MM.1S (cell line): ENCODE results near the gene ERG.
A peak's percentile ranks its signal among the peaks of the same experiment; 100 is the strongest.

Experiments
- DNase-seq: peaks from one replicate; pipeline ENCODE4 v3.0.0-alpha.2; 2015
- H2AFZ ChIP-seq: fragments of 300-600 bp; sonication (generic); 2 replicates; pipeline ENCODE4 v1.6.0; 2016; ENCODE audit warnings: antibody characterized with exemption, low read length
- H3F3A ChIP-seq: fragments of 300-600 bp; sonication (generic); 2 replicates; pipeline ENCODE4 v1.6.1; 2016; ENCODE audit warnings: mild to moderate bottlenecking, antibody characterized with exemption, low read length, moderate library complexity, mixed read lengths; ENCODE audit not compliant: insufficient read depth
- H3K27ac ChIP-seq: fragments of 300-600 bp; sonication (generic); 2 replicates; pipeline ENCODE4 v1.5.1; 2016; ENCODE audit warnings: mild to moderate bottlenecking, low read length
- H3K27me3 ChIP-seq: fragments of 300-600 bp; sonication (generic); replicated peaks from 2 replicates; pipeline ENCODE4 v1.6.0; 2016; ENCODE audit warnings: low read length; ENCODE audit not compliant: insufficient read depth
- H3K36me3 ChIP-seq: fragments of 300-600 bp; sonication (generic); replicated peaks from 2 replicates; pipeline ENCODE4 v1.6.1; 2016; ENCODE audit warnings: mild to moderate bottlenecking, low read length, mixed read lengths; ENCODE audit not compliant: insufficient read depth
- H3K4me1 ChIP-seq: fragments of 300-600 bp; sonication (generic); 2 replicates; pipeline ENCODE4 v1.6.1; 2016; ENCODE audit warnings: low read length, mixed read lengths
- H3K4me2 ChIP-seq: fragments of 300-600 bp; sonication (generic); 2 replicates; pipeline ENCODE4 v1.6.0; 2016; ENCODE audit warnings: low read depth, low read length
- H3K4me3 ChIP-seq: fragments of 300-600 bp; sonication (generic); 2 replicates; pipeline ENCODE4 v1.5.1; 2016; ENCODE audit warnings: low read length, mixed read lengths
- H3K79me2 ChIP-seq: fragments of 300-600 bp; sonication (generic); 2 replicates; pipeline ENCODE4 v1.6.1; 2016; ENCODE audit warnings: mixed run types, low read length, mixed read lengths
- H3K9ac ChIP-seq: fragments of 300-600 bp; sonication (generic); 2 replicates; pipeline ENCODE4 v1.6.1; 2016; ENCODE audit warnings: low read length, mixed read lengths
- H3K9me2 ChIP-seq: fragments of 300-600 bp; sonication (generic); replicated peaks from 2 replicates; pipeline ENCODE4 v1.6.1; 2016; ENCODE audit warnings: mild to moderate bottlenecking, low read length, mixed read lengths; ENCODE audit not compliant: insufficient read depth
- H3K9me3 ChIP-seq: fragments of 300-600 bp; sonication (generic); replicated peaks from 2 replicates; pipeline ENCODE4 v1.6.1; 2016; ENCODE audit warnings: mild to moderate bottlenecking, low read length, mixed read lengths; ENCODE audit not compliant: insufficient read depth
- H4K20me1 ChIP-seq: fragments of 300-600 bp; sonication (generic); 2 replicates; pipeline ENCODE4 v1.6.1; 2016; ENCODE audit warnings: mild to moderate bottlenecking, low read length, moderate library complexity, mixed read lengths; ENCODE audit not compliant: insufficient read depth
- EZH2 ChIP-seq: fragments of 300-600 bp; sonication (generic); optimal IDR thresholded peaks from 2 replicates; pipeline ENCODE3; 2017; ENCODE audit warnings: low read depth, mild to moderate bottlenecking, antibody characterized with exemption, low read length, mixed read lengths
- EZH2phosphoT487 ChIP-seq: fragments of 300-600 bp; sonication (generic); IDR thresholded peaks from 2 replicates; pipeline ENCODE4 v1.6.1; 2018; ENCODE audit warnings: antibody characterized with exemption, low read length
- TF ChIP-seq, protein P1 (sequence below): fragments of 300-600 bp; sonication (generic); IDR thresholded peaks from 2 replicates; pipeline ENCODE4 v1.5.1; 2016; ENCODE audit warnings: antibody characterized with exemption, low read length, mixed read lengths

Gene ERG

DNA sequence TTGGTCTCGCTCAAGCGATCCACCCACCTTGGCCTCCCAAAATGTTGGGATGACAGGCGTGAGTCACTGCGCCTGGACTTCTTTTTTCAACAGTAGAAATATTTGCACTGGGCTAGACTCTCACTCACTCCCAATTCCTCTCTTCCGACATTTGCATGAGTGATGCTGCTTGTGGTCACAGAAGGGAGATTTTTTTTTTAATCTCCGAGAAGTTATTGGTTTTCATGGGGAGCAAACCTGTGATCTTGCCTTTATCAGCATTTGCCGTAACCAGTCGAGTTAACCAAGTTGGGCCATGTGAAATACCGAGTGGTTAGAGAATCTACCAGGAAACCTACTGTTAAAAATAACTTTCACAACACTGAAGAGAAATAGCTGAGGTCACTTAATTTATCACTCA is 21.1 kb downstream of the ERG start:
- H3K79me2 ChIP-seq = no peaks in the 10 kb centered on the region
- DNase-seq = peak; percentile 14
- H3K4me3 ChIP-seq = no peak overlapping the region
- H2AFZ ChIP-seq = no peak overlapping the region
- H3K9me3 ChIP-seq = no peaks in the 10 kb centered on the region
- H3K9me2 ChIP-seq = no peaks in the 10 kb centered on the region
- H3K36me3 ChIP-seq = no peaks in the 10 kb centered on the region
- no peaks in the 10 kb centered on the region for H4K20me1 ChIP-seq
- peaks cover 7% of the 10 kb centered on the region; the same call in 1 of the 2 replicates for H3K4me1 ChIP-seq
- H3F3A ChIP-seq = no peaks in the 10 kb centered on the region
- no peak overlapping the region for H3K9ac ChIP-seq
- H3K27ac ChIP-seq = no peak overlapping the region
- TF ChIP-seq EZH2 (no peak), EZH2phosphoT487 (no peak)
- TF ChIP-seq, protein P1, sequence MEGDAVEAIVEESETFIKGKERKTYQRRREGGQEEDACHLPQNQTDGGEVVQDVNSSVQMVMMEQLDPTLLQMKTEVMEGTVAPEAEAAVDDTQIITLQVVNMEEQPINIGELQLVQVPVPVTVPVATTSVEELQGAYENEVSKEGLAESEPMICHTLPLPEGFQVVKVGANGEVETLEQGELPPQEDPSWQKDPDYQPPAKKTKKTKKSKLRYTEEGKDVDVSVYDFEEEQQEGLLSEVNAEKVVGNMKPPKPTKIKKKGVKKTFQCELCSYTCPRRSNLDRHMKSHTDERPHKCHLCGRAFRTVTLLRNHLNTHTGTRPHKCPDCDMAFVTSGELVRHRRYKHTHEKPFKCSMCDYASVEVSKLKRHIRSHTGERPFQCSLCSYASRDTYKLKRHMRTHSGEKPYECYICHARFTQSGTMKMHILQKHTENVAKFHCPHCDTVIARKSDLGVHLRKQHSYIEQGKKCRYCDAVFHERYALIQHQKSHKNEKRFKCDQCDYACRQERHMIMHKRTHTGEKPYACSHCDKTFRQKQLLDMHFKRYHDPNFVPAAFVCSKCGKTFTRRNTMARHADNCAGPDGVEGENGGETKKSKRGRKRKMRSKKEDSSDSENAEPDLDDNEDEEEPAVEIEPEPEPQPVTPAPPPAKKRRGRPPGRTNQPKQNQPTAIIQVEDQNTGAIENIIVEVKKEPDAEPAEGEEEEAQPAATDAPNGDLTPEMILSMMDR = no peak
- H3K4me2 ChIP-seq = no peak overlapping the region
- H3K27me3 ChIP-seq = no peaks in the 10 kb centered on the region

DNA sequence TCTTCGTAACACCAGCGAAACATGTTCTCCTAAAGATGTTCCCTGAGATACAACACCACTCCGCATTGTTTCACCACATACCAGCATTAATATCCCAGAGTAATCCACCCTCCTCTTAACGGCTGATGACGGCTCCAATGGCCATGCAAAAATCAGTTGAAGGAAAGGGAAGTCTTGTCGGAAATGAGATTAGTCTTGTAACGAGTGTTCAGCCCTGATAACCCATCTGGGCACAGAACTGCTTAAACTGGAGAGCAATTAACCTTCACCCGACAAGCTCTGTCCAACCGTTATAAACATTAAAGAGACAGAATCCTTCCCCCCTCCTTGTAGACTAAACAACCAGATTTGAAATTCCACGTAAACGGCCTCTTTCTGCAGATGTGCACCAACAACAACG is 21.9 kb downstream of the ERG start:
- Histone ChIP-seq H3K9ac (no peak overlapping the region), H3K4me2 (no peak overlapping the region), H3K9me2 (no peaks in the 10 kb centered on the region), H3K27ac (no peak overlapping the region), H3K9me3 (no peaks in the 10 kb centered on the region), H4K20me1 (no peaks in the 10 kb centered on the region), H3K79me2 (no peaks in the 10 kb centered on the region), H3K4me1 (peaks cover 7% of the 10 kb centered on the region; the same call in 1 of the 2 replicates), H3K36me3 (no peaks in the 10 kb centered on the region), H3K4me3 (no peak overlapping the region), H2AFZ (no peak overlapping the region), H3K27me3 (no peaks in the 10 kb centered on the region), H3F3A (no peaks in the 10 kb centered on the region)
- no peak for DNase-seq
- TF ChIP-seq EZH2phosphoT487 (no peak), EZH2 (no peak)
- TF ChIP-seq, protein P1 = no peak

DNA sequence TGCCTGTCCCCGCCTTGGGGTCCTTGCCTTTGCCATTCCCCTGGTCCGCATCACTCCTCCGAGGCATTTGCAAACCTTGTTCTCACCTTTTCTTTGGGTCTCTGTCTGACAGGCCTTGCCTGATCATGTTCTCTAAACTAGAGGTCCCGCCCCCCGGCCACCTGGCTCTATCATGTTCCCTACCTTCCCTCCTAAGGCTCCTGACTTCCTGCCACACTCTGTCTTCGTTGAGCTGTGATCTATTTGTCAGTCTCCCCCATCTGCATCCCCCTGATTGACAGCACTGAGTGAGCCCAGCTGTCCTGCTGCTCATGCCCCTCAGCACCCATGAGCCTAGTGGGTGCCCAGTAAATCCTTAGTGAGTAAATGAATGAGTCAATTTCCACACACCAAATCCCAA is 22.8 kb downstream of the ERG start:
- H2AFZ ChIP-seq = no peak overlapping the region
- no peak overlapping the region for H3K27ac ChIP-seq
- no peaks in the 10 kb centered on the region for H3K36me3 ChIP-seq
- no peak overlapping the region for H3K4me2 ChIP-seq
- no peaks in the 10 kb centered on the region for H3K9me2 ChIP-seq
- peaks cover 7% of the 10 kb centered on the region; the same call in 1 of the 2 replicates for H3K4me1 ChIP-seq
- no peaks in the 10 kb centered on the region for H4K20me1 ChIP-seq
- H3K27me3 ChIP-seq = no peaks in the 10 kb centered on the region
- no peak for DNase-seq
- H3F3A ChIP-seq = no peaks in the 10 kb centered on the region
- TF ChIP-seq, protein P1 = no peak
- no peak for TF ChIP-seq EZH2phosphoT487
- TF ChIP-seq EZH2 = no peak
- no peak overlapping the region for H3K4me3 ChIP-seq
- no peak overlapping the region for H3K9ac ChIP-seq
- H3K79me2 ChIP-seq = no peaks in the 10 kb centered on the region
- H3K9me3 ChIP-seq = no peaks in the 10 kb centered on the region
